ENCODE measurements around the gene PREB.
A peak's percentile ranks its signal among the peaks of the same experiment; 100 is the strongest.
"Not testable (repeated sequence)": the region's sequence is repeated elsewhere in the genome, so short reads cannot be mapped to it uniquely, and the experiment has no call there.

Gene PREB

DNA sequence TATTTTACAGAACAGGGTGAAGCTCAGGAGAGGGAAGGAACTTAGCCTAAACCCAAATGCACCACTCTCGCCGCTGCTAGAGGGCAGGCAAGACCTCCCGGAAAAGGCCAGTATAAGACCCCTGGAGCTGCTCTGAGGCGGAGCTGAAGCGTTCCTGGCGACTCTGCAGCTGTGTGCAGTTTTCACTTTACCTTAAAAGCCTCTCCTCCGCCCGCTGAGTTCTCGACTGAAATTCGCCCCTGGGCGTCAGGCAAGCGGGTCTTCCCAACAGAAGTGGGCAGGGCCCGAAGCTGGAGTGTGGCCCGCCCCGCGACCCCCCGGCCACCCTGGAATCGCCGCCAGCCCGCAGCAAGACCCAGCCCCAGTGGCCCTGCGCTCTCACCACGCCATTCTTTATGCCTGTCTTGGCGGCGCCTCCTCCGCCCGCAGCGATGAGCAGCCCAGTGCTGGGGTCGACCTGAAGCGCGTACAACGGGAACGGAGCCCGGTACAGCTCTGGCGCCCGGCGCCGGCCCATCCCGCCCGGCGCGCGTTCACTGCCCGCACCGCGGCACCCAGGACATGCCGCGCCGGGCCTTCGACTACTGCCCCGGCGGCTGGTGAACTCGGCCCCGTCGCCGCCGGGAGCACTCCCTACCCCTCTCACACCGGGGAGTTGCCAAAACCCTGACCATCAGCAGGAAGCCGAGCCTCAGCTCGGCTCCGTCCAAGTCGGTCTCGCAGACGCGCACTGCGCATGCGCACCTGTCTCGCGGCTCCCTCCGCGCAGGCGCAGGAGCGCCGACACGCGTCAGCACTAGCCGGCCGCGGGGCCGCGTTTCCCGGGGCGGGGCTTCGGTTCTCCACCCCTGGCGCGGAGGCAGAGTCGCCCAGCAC lies at the start of gene PREB:
TSS of gene PREB (minus strand) at position 732 of the 876 bp plus-strand sequence. CDS start at position 517, 215 bp downstream.
- DNase-seq = peak; percentile 99

DNA sequence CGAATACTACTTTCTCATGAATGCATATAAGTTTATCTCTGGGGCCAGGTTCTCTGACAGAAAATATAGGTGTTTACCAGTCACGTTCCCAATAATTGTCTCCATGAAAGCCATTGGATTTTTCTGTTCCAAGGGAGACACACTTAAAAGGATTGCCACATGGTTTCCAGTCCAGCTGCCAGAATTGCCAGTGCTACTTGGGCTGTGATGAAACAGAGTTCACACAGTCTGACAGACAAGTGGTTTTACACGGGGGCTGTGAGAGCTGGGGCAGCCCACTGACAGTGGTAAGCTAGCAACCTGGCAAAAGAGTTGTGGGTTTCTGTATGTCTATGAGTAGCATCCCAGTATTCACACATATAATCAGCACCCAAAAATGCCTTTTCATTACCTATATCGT lies 49.7 kb upstream of the PREB start:
- no peak for DNase-seq

DNA sequence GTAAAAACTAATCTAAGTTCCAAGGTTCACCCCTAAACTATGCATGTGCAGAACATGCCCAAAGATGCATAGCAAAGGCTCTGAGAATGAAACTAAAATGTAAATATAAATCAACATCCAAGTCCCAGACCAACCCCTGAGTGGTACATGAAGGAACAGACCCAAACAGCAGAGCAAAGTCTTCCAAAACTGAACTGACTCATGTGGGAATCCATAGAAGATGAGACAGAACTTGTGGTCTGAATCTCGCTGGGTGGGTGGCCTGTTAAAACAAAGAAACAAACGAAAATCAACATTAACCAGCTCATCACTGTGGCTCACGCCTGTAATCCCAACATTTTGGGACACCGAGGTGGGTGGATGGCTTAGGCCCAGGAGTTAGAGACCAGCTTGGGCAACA lies 47.9 kb upstream of the PREB start:
- DNase-seq = no peak

DNA sequence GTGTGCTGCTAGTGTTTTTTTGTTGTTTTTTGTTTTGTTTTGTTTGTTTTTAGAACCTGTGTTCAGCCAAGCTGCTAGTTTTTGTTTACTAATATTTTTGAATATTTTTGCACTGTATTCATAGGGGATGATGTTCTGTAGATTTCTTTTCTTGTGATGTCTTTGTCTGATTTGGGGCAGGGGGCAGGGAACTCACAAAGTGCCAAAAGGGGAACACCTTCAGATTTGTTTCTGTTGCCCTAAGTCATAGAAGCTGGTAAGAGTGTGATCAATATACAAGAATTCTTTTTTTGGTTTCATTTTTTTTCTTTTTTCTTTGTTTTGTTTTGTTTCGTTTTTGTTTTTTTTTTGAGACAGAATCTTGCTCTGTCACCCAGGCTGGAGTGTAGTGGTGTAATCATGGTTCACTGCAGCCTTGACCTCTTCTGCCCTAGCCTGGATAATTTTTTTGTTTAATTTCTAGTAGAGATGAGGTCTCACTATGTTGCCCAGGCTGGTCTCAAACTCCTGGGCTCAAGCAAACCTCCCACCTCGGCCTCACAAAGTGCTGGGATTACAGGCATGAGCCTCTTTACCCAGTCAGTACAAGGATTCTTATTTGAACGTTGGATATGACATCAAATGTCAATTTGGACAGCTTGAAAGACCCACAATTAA lies 45.0 kb upstream of the PREB start:
- DNase-seq = no peak

DNA sequence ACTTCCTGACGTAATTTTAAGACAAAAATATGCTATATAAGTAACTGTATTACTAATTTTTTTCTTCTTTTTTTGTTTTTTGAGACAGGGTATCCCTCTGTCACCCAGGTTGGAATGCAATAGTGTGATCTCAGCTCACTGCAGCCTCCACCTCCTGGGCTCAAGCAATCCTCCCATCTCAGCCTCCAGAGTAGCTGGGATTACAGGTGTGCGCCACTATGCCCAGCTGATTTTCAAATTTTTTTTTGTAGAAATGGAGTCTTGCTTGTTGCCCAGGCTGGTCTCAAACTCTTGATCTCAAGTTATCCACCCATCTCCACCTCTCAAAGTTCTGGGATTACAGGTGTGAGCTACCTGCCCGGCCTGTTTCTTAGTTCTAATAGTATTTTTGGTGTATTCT lies 44.0 kb upstream of the PREB start:
- no peak for DNase-seq

DNA sequence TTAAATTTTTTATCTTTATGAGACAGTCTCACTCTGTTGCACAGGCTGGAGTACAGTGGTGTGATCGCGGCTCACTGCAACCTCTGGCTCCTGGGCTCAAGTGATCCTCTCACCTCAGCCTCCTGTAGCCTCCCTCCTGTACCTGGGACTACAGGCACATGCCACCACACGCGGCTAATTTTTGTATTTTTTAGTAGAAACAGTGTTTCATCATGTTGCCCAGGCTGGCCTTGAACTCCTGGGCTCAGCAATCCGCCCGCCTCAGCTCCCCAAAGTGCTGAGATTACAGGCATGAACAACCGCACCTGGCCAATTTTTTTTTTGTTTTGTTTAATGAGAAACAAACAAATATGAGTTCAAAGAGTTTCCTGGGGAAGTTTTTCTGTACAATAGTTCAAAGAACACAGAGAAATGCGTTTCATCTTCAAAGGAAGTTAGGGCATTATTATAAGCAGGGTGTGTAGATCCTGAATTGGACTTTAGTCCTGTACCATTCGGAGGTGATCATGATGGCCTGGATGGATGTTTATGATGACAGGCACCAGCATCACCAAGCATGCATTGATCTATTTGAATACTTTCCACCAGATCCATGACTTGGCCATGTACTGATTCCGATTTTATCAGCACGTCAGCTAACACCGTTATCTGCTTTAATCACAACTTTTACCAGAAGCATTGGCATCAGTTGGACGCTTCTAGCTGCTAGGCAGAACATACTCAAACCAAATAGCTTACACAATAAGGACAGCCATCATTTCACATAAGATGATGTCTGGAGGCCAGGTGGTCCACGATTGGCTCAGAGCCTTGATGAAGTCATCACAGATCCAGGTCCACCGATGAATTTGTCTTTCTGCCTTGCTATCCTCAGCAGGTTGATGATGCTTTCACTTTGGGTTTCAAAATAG lies 43.3 kb upstream of the PREB start:
- DNase-seq = no peak

DNA sequence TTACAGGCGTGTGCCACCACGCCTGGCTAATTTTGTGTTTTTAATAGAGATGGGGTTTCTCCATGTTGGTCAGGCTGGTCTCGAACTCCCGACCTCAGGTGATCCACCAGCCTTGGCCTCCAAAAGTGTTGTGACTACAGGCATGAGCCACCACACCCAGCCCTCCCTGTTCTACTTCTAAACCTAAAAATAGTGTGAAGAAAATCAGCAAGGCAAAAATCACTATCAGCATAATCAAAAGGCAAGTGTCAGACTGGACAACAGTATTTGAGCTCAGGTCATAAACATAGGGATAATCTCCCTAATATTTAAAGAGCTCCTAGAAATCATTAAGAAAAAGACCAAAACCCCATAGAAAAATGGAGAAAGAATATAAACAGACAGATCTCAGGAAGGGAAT lies 41.3 kb upstream of the PREB start:
- not testable (repeated sequence) for DNase-seq

DNA sequence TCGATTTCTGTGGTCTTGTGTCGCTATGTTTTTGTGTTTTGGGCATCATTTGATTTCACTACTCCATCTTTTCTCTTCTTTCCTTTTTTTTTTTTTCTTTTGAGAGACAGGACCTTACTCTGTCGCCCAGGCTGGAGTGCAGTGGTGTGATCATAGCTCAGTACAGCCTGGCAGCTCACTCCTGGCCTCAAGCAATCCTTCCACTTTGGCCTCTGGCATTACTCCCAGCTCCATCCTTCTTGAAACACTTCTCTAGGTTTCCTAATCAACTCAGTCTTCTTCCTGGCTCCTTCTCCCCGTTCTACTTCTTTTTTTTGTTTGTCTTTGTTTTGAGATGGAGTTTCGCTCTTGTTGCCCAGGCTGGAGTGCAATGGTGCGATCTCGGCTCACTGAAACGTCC lies 40.9 kb upstream of the PREB start:
- no peak for DNase-seq

DNA sequence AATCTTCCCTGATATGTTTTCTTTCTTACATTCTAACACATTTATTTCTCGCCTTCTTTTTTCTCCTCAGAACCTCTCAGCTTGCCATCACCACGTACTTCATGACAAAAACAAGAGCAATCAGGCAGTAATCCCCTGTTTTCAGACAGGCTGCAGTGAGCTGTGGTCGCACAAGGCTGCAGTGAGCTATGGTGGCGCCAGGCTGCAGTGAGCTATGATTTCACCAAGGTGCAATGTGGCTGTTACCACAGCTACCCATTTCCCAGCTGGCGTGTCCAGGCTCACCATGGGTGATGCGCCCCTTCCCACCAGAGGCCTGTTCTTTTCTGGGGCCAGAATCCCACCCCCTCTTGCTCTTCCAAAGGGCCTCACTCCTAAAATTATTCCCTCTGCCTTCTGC lies 40.2 kb upstream of the PREB start:
- DNase-seq = no peak

GRCh38 chr2:27171351-27171848 lies 37.0 kb upstream of the PREB start:
- DNase-seq = no peak

DNA sequence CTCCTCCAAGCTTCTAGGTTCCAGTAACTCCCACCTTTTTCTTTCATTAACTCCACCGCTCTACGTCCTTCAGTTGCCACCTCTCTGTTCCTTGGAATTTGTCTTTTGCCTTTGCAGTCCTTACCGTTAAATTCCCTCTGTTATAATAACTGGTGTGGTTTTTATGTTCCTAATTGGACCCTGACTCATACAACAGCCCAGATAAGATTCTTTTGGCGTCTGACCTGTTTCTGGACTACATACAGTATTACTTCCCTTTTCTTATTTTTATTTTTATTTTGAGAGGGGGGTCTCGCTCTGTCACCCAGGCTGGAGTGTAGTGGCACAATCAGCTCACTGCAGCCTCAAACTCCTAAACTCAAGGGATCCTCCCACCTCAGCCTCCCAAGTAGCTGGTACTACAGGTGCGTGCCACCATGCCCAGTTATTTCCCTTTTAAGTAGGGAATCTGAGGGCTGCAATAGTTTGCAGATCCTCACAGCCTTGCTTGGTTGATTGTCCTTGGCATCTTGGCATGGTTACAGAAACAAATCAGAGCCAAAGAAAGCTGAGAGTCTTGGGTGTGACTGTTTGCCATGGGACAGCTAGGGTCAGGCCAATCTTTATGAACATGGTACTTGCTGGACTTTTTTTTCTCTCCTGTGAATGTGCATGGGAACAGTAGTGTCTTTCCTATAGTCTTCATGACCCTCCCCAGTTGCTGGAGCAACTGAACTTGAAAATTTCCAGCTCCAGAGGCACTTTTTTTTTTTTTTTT lies 36.3 kb upstream of the PREB start:
- no peak for DNase-seq

GRCh38 chr2:27164960-27165763 lies 30.7 kb upstream of the PREB start:
- DNase-seq = no peak

DNA sequence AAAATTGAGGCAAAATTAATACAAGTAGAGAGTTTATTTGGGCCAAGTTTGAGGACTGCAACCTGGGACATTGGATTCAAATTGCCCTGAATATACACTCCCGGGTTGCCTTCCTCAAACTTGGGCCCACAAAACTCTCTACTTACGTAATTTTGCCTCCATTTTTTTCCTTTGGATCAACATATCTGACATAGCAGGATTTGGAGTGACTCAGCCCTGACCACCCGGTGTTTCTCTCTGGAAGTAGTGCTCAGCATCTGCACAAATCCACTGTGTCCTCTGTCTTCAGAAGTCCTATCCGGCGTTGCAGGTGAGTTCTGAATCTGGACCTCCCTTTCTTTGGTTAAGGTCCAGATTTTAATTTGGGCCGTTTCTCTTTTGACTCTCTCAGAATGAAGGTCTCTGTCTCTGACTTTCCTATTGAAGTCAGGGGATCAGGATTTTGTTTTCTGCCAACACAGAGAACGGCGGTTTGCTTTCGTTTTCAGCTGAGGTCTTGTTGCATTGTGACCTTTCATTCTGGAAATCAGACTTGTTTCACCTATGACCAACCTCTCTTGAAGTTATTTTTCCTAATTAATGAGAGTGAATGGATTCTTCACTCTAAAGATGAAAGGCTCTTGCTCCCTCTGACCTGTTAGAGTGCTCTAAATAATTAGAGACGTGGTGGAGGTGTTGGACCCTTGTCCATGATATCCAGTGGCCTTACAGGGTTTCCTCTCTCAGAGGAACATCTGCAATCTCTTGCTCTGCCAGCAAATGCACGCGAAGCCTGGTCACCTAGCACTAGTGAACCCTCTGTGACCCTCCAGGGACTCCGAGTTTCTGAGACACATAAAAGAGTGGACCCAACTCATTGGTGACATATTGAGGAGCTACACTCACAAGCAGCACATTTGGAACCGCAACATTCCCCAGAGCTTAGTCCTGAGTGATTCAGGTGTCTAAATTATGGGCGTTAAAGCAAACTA lies 28.0 kb upstream of the PREB start:
- DNase-seq = no peak

- DNase-seq = no peak
Observed at GRCh38 chr2:27160191-27160590, 25.8 kb upstream of the PREB start.

GRCh38 chr2:27159271-27159670 lies 24.8 kb upstream of the PREB start:
- no peak for DNase-seq

DNA sequence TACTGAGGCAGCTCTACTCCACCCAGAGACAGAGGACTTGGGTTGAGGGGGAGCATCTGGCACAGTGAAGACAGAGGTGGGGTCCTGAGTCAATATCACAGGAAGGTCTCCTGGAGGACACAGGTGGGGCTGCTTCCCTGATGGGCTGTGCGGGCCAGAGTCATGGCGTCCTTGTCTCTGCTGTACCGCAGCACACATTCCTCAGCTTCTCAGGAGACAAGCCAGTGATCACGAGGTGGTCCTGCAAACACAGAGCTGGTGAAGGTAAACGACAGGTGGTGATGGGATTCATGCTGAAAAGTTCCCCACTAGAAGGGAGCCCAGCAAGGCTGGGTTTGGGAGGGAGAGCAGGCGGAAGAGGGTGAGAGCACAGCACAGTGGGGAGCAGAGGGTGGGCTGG lies 24.0 kb upstream of the PREB start:
- no peak for DNase-seq

- no peak for DNase-seq
Observed at GRCh38 chr2:27155069-27155520, 20.7 kb upstream of the PREB start.

DNA sequence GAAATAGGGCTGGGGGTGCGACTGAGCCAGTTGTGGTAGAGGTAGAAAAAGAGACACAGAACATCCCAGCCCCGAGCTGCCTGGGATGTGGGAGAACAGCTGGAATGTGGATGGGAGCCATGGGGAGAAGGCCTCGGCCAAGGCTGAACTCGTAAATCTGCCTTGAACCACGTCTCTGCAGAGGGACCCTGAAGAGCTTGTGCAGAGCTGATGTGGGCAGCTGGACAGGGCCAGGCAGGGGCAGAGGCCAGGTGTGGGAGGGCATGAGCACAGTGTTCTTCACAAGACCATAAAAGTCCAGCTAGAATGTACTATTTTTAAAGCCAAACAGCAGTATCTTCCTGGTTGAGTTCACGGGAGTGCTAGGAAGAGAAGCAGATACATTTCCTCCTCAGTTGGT lies 20.1 kb upstream of the PREB start:
- DNase-seq = no peak

- no peak for DNase-seq
Observed at GRCh38 chr2:27152796-27153464, 18.5 kb upstream of the PREB start.

Data from stimulated activated CD8-positive, alpha-beta memory T cell treated with anti-CD3 and anti-CD28 coated beads, Interleukin-4, amount 100 ng/mL, for 48 hours (primary cell).